Sigmoid colon (tissue), 7 donors: Measurements from ENCODE around the gene SMYD3. TPM values are rescaled to one million over a fixed set of nuclear protein-coding genes. Genes with fewer than 3 reads are reported as not detected.
"Not testable (repeated sequence)": the region's sequence is repeated elsewhere in the genome, so short reads cannot be mapped to it uniquely, and the experiment has no call there.

Source experiments
- DNase-seq: peaks from one replicate; pipeline ENCODE4 v3.0.0-alpha.2; 2019
- H3K27ac ChIP-seq, 4 donors: fragments of 200-600 bp; sonication (generic); one replicate each; pipeline ENCODE4 v1.5.1; 2016 to 2019; ENCODE audit warnings: mild to moderate bottlenecking in 1 of 4
- H3K27me3 ChIP-seq, 3 donors: fragments of 200-600 bp; sonication (generic); one replicate each; pipeline ENCODE4 v1.5.1; 2019; ENCODE audit warnings: mild to moderate bottlenecking in 1 of 3
- H3K36me3 ChIP-seq, 4 donors: fragments of 200-600 bp; sonication (generic); one replicate each; pipeline ENCODE4 v1.5.1; 2016 to 2019
- H3K4me1 ChIP-seq, 4 donors: fragments of 200-600 bp; sonication (generic); one replicate each; pipeline ENCODE4 v1.5.1; 2017 to 2019
- H3K4me3 ChIP-seq, 4 donors: fragments of 200-600 bp; sonication (generic); one replicate each; pipeline ENCODE4 v1.5.1; 2017 to 2019; ENCODE audit warnings: mild to moderate bottlenecking in 2 of 4, moderate library complexity in 1 of 4
- H3K9me3 ChIP-seq, 4 donors: fragments of 200-600 bp in 3 of 4; sonication (generic) in 3 of 4; one replicate each; pipeline versions ENCODE4 v1.5.1 to v1.6.1; 2013 to 2019
- EP300 ChIP-seq, 4 donors: sonication (generic); formaldehyde crosslinking; IDR thresholded peaks; one replicate each; pipeline ENCODE4 v1.6.1; 2017; ENCODE audit warnings: antibody characterized with exemption in 4 of 4
- POLR2A ChIP-seq, 2 donors: fragments of 450-650 bp; IDR thresholded peaks; one replicate each; pipeline ENCODE4 v1.6.1; 2016; ENCODE audit warnings: antibody characterized with exemption in 2 of 2, mild to moderate bottlenecking in 2 of 2, moderate library complexity in 2 of 2
- POLR2AphosphoS5 ChIP-seq, 4 donors: sonication (generic); formaldehyde crosslinking; IDR thresholded peaks; one replicate each; pipeline ENCODE4 v1.6.1; 2017; ENCODE audit warnings: antibody characterized with exemption in 4 of 4
- WGBS, 2 donors: extraction: QIAGEN DNeasy Blood & Tissue Kit; methylation state at CpG; one replicate each; pipeline ENCODE4 v1.1.7; 2013; 5-methylcytosine and 5-hydroxymethylcytosine counted together
- intact Hi-C: fragments of 100-400 bp; cut with DNase I; formaldehyde crosslinking; loops from one replicate; pipeline ENCODE4 v1.15.1; 2023
- polyA plus RNA-seq, 3 donors: library from polyadenylated mRNA; stranded (reverse); fragments of 200-250 nt; gene quantifications; one replicate each; pipeline ENCODE4 v1.2.3, GENCODE V29; 2013
- total RNA-seq, 4 donors: library from RNA; depleted of rRNA; stranded (reverse); fragments of >200 nt; gene quantifications; one replicate each; pipeline ENCODE4 v1.1.0, GENCODE V29; 2016
- TF ChIP-seq, protein P1 (sequence below), 4 experiments: fragments of 450-650 bp in 3 of 4; fragments of 200-600 bp in 1 of 4; IDR thresholded peaks; one replicate each; pipeline ENCODE4 v1.5.1; 2016 to 2019; ENCODE audit warnings: antibody characterized with exemption in 4 of 4, mild to moderate bottlenecking in 3 of 4, moderate library complexity in 2 of 4
- donor health status: healthy with polysubstance abuse.
- donor health status: Bipolar disorder and iron deficiency.
- donor health status: healthy.

SMYD3 gene
- total and polyA plus RNA-seq, 7 donors: 8.7 to 23.8 (median 17.1) TPM

DNA sequence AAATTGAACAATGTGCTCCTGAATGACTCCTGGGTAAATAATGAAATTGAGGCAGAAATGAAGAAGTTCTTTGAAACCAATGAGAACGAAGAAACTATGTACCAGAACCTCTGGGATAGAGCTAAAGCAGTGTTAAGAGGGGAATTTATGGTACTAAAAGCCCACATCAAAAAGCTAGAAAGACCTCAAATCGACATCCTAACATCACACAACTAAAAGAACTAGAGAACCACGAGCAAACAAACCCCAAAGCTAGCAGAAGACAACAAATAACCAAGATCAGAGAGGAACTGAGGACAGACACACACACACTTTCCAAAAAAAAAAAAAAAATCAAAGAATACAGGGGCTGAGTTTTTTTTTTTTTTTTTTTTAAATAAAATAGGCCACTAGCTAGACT lies 564.2 kb downstream of the SMYD3 start:
- Histone ChIP-seq H3K27ac (no peak overlapping the region), H3K27me3 (no peaks in the 10 kb centered on the region), H3K4me1 (no peaks in the 10 kb centered on the region), H3K36me3 (no peaks in the 10 kb centered on the region), H3K4me3 (no peak overlapping the region), H3K9me3 (peaks cover 0 to 2% (median 0%) of the 10 kb centered on the region in 4 donors)
- TF ChIP-seq POLR2A (IDR thresholded peaks at IDR 0.05) (no peak), POLR2AphosphoS5 (IDR thresholded peaks at IDR 0.05) (no peak)
- DNase-seq: no peak
- 53 to 56% methylated on average over 3 of the region's 3 CpGs for WGBS, 2 donors
- intact Hi-C loops: no loop called here

DNA sequence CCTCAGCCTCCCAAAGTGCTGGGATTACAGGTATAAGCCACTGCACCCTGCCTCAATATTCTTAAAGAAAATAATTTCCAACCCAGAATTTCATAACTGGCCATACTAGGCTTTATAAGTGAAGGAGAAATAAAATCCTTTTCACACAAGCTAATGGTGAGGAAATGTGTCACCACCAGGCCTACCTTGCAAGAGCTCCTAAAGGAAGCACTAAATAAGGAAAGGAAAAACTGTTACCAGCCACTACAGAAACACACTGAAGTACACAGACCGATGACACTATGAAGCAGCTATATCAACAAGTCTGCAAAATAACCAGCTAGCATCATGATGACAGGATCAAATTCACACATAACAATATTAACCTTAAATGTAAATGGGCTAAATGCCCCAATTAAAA lies 565.3 kb downstream of the SMYD3 start:
- not testable (repeated sequence) for H3K27me3 ChIP-seq, H3K27ac ChIP-seq

DNA sequence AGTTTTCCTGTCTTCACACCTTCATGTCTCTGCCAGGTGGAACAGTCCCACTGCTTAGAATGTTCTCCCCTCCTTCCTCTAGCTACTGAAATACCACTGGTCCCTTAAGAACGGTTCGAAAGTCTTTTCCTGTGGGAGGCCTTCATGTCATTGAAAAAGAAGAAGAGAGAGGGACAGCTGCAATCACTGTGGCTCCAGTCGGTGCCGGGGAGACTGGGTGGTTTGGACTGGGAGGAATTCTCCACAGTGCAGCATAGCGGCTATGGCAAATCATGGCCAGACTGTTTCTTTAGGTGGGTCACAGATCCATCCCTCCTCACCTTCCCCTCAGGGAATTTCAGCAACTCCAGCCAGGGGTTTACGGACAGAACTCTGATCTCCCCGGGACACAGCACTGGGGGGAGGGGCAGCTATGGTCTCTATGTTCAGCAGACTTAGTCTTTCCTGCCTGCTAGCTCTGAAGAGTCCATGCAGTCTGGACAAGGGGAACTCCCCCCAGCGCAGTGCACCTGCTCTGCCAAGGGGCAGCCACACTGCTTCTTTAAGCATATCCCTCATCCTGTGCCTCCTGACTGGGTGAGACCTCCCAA lies 567.2 kb downstream of the SMYD3 start:
- no peak overlapping the region for H3K27ac ChIP-seq
- no peaks in the 10 kb centered on the region for H3K36me3 ChIP-seq
- TF ChIP-seq POLR2A (IDR thresholded peaks at IDR 0.05): no peak
- TF ChIP-seq EP300 (IDR thresholded peaks at IDR 0.05): no peak
- TF ChIP-seq, protein P1, sequence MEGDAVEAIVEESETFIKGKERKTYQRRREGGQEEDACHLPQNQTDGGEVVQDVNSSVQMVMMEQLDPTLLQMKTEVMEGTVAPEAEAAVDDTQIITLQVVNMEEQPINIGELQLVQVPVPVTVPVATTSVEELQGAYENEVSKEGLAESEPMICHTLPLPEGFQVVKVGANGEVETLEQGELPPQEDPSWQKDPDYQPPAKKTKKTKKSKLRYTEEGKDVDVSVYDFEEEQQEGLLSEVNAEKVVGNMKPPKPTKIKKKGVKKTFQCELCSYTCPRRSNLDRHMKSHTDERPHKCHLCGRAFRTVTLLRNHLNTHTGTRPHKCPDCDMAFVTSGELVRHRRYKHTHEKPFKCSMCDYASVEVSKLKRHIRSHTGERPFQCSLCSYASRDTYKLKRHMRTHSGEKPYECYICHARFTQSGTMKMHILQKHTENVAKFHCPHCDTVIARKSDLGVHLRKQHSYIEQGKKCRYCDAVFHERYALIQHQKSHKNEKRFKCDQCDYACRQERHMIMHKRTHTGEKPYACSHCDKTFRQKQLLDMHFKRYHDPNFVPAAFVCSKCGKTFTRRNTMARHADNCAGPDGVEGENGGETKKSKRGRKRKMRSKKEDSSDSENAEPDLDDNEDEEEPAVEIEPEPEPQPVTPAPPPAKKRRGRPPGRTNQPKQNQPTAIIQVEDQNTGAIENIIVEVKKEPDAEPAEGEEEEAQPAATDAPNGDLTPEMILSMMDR (IDR thresholded peaks at IDR 0.05): no peak
- no peak for TF ChIP-seq POLR2AphosphoS5 (IDR thresholded peaks at IDR 0.05)
- H3K9me3 ChIP-seq: no peaks in the 10 kb centered on the region
- DNase-seq: no peak
- 73 to 81% methylated on average over 8 of the region's 8 CpGs for whole genome bisulfite sequencing, 2 donors
- H3K4me1 ChIP-seq: no peaks in the 10 kb centered on the region
- no peak overlapping the region for H3K4me3 ChIP-seq
- H3K27me3 ChIP-seq: no peaks in the 10 kb centered on the region
- intact Hi-C loops: no loop called here

More for the DNA sequence above, 565.3 kb downstream of the SMYD3 start:
- WGBS, 2 donors: 83 to 85% methylated on average over 1 of the region's 1 CpG
- H3K4me3 ChIP-seq, H3K4me1 ChIP-seq, intact Hi-C loops, H3K36me3 ChIP-seq, DNase-seq, H3K9me3 ChIP-seq: not testable (repeated sequence)

DNA sequence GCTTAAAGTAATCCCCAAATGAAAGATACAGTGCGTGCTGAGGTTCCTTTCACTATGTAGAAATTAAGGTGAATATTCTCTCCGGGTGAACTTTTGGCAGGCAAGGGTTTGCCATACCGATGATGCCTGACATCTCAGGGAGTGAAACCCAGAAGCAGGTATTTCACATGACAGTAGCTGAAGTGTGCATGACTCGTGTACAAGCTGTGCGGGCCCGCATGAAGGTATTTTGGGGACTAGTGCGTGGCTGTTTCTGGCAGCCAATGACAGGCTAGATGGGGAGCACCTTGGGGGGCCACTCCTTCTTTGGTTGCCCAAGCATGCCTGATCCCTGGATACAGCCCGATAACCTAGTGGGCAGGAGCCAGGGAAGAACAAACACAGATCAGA lies 569.0 kb downstream of the SMYD3 start:
- intact Hi-C loops: no loop called here
- Histone ChIP-seq H3K27ac (no peak overlapping the region), H3K4me3 (no peak overlapping the region), H3K4me1 (no peaks in the 10 kb centered on the region), H3K36me3 (no peaks in the 10 kb centered on the region), H3K9me3 (no peaks in the 10 kb centered on the region), H3K27me3 (no peaks in the 10 kb centered on the region)
- no peak for DNase-seq
- 96% methylated on average over 8 of the region's 8 CpGs for WGBS, 2 donors
- TF ChIP-seq, protein P1 (IDR thresholded peaks at IDR 0.05): no peak
- TF ChIP-seq POLR2AphosphoS5 (IDR thresholded peaks at IDR 0.05) (no peak), POLR2A (IDR thresholded peaks at IDR 0.05) (no peak), EP300 (IDR thresholded peaks at IDR 0.05) (no peak)

DNA sequence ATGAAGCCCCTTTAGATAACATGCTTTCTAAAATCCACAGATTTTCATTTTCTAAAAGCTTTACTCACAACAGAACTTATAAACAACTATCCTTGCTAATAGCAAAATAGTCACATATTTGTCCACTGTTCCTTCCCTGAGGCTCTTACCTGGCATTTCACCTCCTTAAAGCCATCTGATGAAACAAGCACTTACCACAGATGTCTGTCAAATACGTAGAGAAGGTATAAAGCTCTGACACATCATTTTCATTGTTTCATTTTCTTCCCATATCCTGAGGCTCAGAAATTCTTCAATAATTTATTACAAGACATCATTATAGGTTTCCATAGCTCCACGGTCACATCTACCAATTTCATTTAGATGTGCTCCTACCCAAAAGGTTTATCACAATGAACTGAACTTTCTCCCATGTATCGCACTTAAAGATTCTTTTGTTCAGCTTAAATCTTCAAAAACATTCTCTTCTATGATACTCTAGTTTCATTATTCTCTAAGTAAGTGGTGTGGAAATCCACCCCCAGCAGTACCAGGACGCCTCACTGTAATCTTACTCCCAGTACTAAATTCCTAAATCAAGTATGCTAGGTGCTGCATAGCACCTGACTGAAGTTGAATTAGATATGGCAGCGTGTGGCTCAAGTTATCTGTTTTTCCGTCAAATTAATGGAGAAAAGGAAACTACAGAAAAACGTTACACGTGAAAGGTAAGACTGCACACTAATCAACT lies 569.6 kb downstream of the SMYD3 start:
- DNase-seq: no peak
- Histone ChIP-seq H3K27ac (no peak overlapping the region), H3K36me3 (no peaks in the 10 kb centered on the region), H3K27me3 (no peaks in the 10 kb centered on the region), H3K9me3 (no peaks in the 10 kb centered on the region), H3K4me3 (no peak overlapping the region), H3K4me1 (no peaks in the 10 kb centered on the region)
- TF ChIP-seq POLR2A (IDR thresholded peaks at IDR 0.05) (no peak), EP300 (IDR thresholded peaks at IDR 0.05) (no peak), POLR2AphosphoS5 (IDR thresholded peaks at IDR 0.05) (no peak)
- TF ChIP-seq, protein P1 (IDR thresholded peaks at IDR 0.05): no peak
- intact Hi-C loops: no loop called here
- WGBS, 2 donors: 88% methylated on average over 8 of the region's 8 CpGs
